Measurements from ENCODE around the gene UBE4B. TPM values are rescaled to one million over a fixed set of nuclear protein-coding genes. Genes with fewer than 3 reads are reported as not detected.

Gene UBE4B
- total and polyA plus RNA-seq, 10 of the 15 experiments (the other 5 are each of a cell fraction or from before 2014, with no cell fraction given): 2.9 to 32.6 (median 20.7) TPM

DNA sequence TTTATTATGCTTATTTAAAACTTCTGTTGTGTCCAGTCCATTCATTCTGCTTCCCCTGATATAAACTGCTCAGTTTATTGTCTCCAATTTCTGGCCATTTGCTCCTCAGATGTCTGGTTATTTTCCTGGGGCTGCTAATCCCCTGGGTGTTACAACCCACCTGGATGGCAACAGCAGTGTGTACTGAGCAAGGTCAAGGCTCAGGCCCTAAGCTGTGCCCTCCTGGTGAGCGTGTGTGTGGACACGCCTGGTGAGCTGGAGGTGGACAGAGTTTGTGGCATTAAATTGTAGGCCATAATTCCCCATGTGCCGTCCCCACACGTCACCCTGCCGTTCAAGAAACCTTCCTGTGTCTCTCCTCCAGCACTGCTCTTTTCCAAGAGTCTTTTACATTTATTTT lies 159.5 kb downstream of the UBE4B start (continued):
- TF ChIP-seq, protein P1, sequence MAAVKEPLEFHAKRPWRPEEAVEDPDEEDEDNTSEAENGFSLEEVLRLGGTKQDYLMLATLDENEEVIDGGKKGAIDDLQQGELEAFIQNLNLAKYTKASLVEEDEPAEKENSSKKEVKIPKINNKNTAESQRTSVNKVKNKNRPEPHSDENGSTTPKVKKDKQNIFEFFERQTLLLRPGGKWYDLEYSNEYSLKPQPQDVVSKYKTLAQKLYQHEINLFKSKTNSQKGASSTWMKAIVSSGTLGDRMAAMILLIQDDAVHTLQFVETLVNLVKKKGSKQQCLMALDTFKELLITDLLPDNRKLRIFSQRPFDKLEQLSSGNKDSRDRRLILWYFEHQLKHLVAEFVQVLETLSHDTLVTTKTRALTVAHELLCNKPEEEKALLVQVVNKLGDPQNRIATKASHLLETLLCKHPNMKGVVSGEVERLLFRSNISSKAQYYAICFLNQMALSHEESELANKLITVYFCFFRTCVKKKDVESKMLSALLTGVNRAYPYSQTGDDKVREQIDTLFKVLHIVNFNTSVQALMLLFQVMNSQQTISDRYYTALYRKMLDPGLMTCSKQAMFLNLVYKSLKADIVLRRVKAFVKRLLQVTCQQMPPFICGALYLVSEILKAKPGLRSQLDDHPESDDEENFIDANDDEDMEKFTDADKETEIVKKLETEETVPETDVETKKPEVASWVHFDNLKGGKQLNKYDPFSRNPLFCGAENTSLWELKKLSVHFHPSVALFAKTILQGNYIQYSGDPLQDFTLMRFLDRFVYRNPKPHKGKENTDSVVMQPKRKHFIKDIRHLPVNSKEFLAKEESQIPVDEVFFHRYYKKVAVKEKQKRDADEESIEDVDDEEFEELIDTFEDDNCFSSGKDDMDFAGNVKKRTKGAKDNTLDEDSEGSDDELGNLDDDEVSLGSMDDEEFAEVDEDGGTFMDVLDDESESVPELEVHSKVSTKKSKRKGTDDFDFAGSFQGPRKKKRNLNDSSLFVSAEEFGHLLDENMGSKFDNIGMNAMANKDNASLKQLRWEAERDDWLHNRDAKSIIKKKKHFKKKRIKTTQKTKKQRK (IDR thresholded peaks at IDR 0.05; ENCODE audit: low read depth, low read length): no peak

DNA sequence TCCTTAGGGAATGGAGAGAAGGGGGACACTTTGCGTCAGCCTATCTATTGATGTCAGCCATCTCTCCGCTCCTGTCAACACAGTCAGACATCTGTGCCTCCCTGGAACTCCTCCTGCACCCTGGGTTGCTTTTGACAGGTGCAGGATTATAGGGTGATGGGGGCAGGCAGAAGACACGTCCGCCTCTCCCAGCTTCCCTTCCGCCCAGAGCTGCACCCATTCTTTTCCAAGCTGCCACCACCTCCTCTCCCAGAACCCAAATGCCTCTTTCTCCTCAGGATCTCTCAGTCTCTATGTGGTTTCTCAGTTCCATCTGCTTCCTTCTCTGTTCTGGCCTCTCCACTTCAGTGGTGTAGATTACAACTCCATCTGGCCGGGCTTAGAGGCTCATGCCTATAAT lies 160.5 kb downstream of the UBE4B start:
- ChIA-PET RAD21 (ENCODE audit: unreplicated experiment) (interaction anchor here (1.6 kb wide), 1 partner anchor 145 kb away, joined by 4 read pairs; no protein-coding TSS in a partner anchor), CTCF (no interaction called here), POLR2A (no interaction called here), SMC1A (ENCODE audit: uncharacterized antibody, unreplicated experiment) (interaction anchor here (0.8 kb wide), 1 partner anchor 15 kb away, joined by 3 read pairs; no protein-coding TSS in a partner anchor)
- H3K27me3 ChIP-seq (replicated peaks in 1 of 2; ENCODE audit: control insufficient read depth in 2 of 2, insufficient read depth in 2 of 2, low read length in 1 of 2): no peaks in the 10 kb centered on the region
- FAIRE-seq (no peak), ATAC-seq (no peak), DNase-seq (ENCODE audit: low read depth, low spot score) (no peak)
- 69% methylated on average over 6 of the region's 6 CpGs for WGBS (ENCODE audit: insufficient coverage, insufficient replicate concordance, low lambda C conversion rate, missing lambda C conversion rate)
- no peak overlapping the region for H3K27ac ChIP-seq (ENCODE audit: control insufficient read depth, insufficient read depth)
- in situ Hi-C loops (cut with MboI) (no loop called here), intact Hi-C loops (cut with micrococcal nuclease; ENCODE audit: unreplicated experiment) (no loop called here)
- peaks cover 4% of the 10 kb centered on the region; the same call in 1 of the 2 replicates for H3K4me1 ChIP-seq (ENCODE audit: control insufficient read depth, insufficient read depth, low read length)
- H2AFZ ChIP-seq (ENCODE audit: control insufficient read depth, low read depth, low read length): no peak overlapping the region
- no TSS peak for BruUV-seq (replicated peaks)
- no peaks in the 10 kb centered on the region for H3K9me3 ChIP-seq (replicated peaks; ENCODE audit: control insufficient read depth, insufficient read depth, low read length)
- no peaks in the 10 kb centered on the region for H4K20me1 ChIP-seq (ENCODE audit: control insufficient read depth, insufficient read depth)
- no peak overlapping the region for H3K4me3 ChIP-seq
- H3K9ac ChIP-seq (ENCODE audit: control insufficient read depth, insufficient read depth, low read length): no peak overlapping the region
- TF ChIP-seq HDGF (IDR thresholded peaks at IDR 0.05) (no peak), ZZZ3 (IDR thresholded peaks at IDR 0.05; ENCODE audit: control insufficient read depth, insufficient read length, low read depth) (no peak), POLR2AphosphoS5 (IDR thresholded peaks at IDR 0.05; ENCODE audit: low read length) (no peak), DPF2 (IDR thresholded peaks at IDR 0.05) (no peak), CBFB (IDR thresholded peaks at IDR 0.05; ENCODE audit: low read depth) (no peak), NBN (IDR thresholded peaks at IDR 0.05) (no peak), ESRRA (IDR thresholded peaks at IDR 0.05; ENCODE audit: low read length) (no peak)
- TF ChIP-seq, protein P2, sequence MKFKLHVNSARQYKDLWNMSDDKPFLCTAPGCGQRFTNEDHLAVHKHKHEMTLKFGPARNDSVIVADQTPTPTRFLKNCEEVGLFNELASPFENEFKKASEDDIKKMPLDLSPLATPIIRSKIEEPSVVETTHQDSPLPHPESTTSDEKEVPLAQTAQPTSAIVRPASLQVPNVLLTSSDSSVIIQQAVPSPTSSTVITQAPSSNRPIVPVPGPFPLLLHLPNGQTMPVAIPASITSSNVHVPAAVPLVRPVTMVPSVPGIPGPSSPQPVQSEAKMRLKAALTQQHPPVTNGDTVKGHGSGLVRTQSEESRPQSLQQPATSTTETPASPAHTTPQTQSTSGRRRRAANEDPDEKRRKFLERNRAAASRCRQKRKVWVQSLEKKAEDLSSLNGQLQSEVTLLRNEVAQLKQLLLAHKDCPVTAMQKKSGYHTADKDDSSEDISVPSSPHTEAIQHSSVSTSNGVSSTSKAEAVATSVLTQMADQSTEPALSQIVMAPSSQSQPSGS (IDR thresholded peaks at IDR 0.05; ENCODE audit: low read length): no peak
- TF ChIP-seq, protein P3, sequence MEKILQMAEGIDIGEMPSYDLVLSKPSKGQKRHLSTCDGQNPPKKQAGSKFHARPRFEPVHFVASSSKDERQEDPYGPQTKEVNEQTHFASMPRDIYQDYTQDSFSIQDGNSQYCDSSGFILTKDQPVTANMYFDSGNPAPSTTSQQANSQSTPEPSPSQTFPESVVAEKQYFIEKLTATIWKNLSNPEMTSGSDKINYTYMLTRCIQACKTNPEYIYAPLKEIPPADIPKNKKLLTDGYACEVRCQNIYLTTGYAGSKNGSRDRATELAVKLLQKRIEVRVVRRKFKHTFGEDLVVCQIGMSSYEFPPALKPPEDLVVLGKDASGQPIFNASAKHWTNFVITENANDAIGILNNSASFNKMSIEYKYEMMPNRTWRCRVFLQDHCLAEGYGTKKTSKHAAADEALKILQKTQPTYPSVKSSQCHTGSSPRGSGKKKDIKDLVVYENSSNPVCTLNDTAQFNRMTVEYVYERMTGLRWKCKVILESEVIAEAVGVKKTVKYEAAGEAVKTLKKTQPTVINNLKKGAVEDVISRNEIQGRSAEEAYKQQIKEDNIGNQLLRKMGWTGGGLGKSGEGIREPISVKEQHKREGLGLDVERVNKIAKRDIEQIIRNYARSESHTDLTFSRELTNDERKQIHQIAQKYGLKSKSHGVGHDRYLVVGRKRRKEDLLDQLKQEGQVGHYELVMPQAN (conservative IDR thresholded peaks at IDR 0.05): no peak
- TF ChIP-seq, protein P4, sequence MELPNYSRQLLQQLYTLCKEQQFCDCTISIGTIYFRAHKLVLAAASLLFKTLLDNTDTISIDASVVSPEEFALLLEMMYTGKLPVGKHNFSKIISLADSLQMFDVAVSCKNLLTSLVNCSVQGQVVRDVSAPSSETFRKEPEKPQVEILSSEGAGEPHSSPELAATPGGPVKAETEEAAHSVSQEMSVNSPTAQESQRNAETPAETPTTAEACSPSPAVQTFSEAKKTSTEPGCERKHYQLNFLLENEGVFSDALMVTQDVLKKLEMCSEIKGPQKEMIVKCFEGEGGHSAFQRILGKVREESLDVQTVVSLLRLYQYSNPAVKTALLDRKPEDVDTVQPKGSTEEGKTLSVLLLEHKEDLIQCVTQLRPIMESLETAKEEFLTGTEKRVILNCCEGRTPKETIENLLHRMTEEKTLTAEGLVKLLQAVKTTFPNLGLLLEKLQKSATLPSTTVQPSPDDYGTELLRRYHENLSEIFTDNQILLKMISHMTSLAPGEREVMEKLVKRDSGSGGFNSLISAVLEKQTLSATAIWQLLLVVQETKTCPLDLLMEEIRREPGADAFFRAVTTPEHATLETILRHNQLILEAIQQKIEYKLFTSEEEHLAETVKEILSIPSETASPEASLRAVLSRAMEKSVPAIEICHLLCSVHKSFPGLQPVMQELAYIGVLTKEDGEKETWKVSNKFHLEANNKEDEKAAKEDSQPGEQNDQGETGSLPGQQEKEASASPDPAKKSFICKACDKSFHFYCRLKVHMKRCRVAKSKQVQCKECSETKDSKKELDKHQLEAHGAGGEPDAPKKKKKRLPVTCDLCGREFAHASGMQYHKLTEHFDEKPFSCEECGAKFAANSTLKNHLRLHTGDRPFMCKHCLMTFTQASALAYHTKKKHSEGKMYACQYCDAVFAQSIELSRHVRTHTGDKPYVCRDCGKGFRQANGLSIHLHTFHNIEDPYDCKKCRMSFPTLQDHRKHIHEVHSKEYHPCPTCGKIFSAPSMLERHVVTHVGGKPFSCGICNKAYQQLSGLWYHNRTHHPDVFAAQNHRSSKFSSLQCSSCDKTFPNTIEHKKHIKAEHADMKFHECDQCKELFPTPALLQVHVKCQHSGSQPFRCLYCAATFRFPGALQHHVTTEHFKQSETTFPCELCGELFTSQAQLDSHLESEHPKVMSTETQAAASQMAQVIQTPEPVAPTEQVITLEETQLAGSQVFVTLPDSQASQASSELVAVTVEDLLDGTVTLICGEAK (IDR thresholded peaks at IDR 0.05; ENCODE audit: borderline replicate concordance): no peak
- no peaks in the 10 kb centered on the region for H3K36me3 ChIP-seq (ENCODE audit: control insufficient read depth in 2 of 2, insufficient read depth in 2 of 2, low read length in 1 of 2)
- no peaks in the 10 kb centered on the region for H3K79me2 ChIP-seq (ENCODE audit: control insufficient read depth, insufficient read depth, low read length)
- H3K4me2 ChIP-seq (ENCODE audit: control insufficient read depth, insufficient read depth): no peak overlapping the region
